DND-41 (cell line): Measurements from ENCODE around the gene PCDH9.

ENCODE experiments used
- CTCF ChIP-seq: IDR thresholded peaks from 2 replicates; pipeline ENCODE4 v1.5.1; 2012; ENCODE audit warnings: borderline replicate concordance, low read length, moderate library complexity, mild to moderate bottlenecking; ENCODE audit not compliant: poor library complexity, severe bottlenecking; ENCODE audit errors: extremely low read depth
- EZH2 ChIP-seq: IDR thresholded peaks from 3 replicates; pipeline ENCODE4 v1.6.1; 2012; ENCODE audit warnings: borderline replicate concordance, low read depth, mild to moderate bottlenecking, moderate library complexity, low read length, inconsistent platforms; ENCODE audit not compliant: severe bottlenecking

GRCh38 chr13:66344805-66345517 is 885.2 kb downstream of the PCDH9 start:
- TF ChIP-seq EZH2 (no peak), CTCF (no peak)
